ENCODE results near the gene CELF6. TPM values are rescaled to one million over a fixed set of nuclear protein-coding genes. Genes with fewer than 3 reads are reported as not detected.

The CELF6 gene
- polyA plus RNA-seq, 1 of the 3 experiments (the other 2 are of a cell fraction): 0.20 TPM

DNA sequence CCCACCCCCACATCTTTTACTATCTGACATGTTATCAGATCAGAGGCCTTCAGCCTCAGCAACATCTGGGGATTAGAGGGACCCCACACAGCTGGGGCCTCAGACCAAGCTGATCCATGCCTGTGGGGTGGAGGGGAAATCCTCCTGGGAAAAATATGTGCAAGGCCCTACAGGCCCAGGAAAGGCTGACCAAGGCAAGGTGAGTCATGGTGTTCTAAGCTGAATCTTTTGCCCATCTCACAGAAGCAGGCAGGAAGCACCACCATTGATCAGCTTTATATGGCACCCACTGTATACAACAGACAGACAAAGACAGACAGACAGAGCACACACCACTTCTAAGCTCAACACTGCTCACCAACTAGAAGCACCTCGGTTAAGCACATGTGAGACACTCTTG lies 35.2 kb downstream of the CELF6 start:
- no peaks in the 10 kb centered on the region for H4K20me1 ChIP-seq (ENCODE audit: insufficient read depth)
- no peak overlapping the region for H3K9ac ChIP-seq
- TF ChIP-seq EP300 (IDR thresholded peaks at IDR 0.05; ENCODE audit: borderline replicate concordance in 1 of 2, low read depth in 1 of 2, low read length in 1 of 2) (no peak), TAF1 (IDR thresholded peaks at IDR 0.05; ENCODE audit: borderline replicate concordance, low read depth, low read length) (no peak), YY1 (IDR thresholded peaks at IDR 0.05; ENCODE audit: low read depth) (no peak), MXI1 (IDR thresholded peaks at IDR 0.05; ENCODE audit: low read depth, low read length) (no peak), FOXM1 (IDR thresholded peaks at IDR 0.05; ENCODE audit: low read depth) (no peak), NFIC (IDR thresholded peaks at IDR 0.05; ENCODE audit: borderline replicate concordance) (no peak), POLR2AphosphoS5 (IDR thresholded peaks at IDR 0.05; ENCODE audit: low read depth, low read length) (no peak), TCF12 (IDR thresholded peaks at IDR 0.05) (no peak), FOSL2 (IDR thresholded peaks at IDR 0.05; ENCODE audit: borderline replicate concordance, low read depth) (no peak)
- TF ChIP-seq, protein P1, sequence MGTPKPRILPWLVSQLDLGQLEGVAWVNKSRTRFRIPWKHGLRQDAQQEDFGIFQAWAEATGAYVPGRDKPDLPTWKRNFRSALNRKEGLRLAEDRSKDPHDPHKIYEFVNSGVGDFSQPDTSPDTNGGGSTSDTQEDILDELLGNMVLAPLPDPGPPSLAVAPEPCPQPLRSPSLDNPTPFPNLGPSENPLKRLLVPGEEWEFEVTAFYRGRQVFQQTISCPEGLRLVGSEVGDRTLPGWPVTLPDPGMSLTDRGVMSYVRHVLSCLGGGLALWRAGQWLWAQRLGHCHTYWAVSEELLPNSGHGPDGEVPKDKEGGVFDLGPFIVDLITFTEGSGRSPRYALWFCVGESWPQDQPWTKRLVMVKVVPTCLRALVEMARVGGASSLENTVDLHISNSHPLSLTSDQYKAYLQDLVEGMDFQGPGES (IDR thresholded peaks at IDR 0.05; ENCODE audit: low read depth, low read length): no peak
- TF ChIP-seq, protein P2, sequence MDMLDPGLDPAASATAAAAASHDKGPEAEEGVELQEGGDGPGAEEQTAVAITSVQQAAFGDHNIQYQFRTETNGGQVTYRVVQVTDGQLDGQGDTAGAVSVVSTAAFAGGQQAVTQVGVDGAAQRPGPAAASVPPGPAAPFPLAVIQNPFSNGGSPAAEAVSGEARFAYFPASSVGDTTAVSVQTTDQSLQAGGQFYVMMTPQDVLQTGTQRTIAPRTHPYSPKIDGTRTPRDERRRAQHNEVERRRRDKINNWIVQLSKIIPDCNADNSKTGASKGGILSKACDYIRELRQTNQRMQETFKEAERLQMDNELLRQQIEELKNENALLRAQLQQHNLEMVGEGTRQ (IDR thresholded peaks at IDR 0.05; ENCODE audit: borderline replicate concordance, low read depth, low read length): no peak
- TF ChIP-seq, protein P3, sequence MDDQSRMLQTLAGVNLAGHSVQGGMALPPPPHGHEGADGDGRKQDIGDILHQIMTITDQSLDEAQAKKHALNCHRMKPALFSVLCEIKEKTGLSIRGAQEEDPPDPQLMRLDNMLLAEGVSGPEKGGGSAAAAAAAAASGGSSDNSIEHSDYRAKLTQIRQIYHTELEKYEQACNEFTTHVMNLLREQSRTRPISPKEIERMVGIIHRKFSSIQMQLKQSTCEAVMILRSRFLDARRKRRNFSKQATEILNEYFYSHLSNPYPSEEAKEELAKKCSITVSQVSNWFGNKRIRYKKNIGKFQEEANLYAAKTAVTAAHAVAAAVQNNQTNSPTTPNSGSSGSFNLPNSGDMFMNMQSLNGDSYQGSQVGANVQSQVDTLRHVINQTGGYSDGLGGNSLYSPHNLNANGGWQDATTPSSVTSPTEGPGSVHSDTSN (IDR thresholded peaks at IDR 0.05): no peak
- TF ChIP-seq, protein P4, sequence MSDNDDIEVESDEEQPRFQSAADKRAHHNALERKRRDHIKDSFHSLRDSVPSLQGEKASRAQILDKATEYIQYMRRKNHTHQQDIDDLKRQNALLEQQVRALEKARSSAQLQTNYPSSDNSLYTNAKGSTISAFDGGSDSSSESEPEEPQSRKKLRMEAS (IDR thresholded peaks at IDR 0.05; ENCODE audit: low read depth): no peak
- DNase-seq: no peak
- no peak overlapping the region for H3K4me3 ChIP-seq (ENCODE audit: low read depth in 2 of 2, low read length in 1 of 2)
- ChIA-PET POLR2A (no interaction called here), CTCF (interaction anchor here (1.1 to 3.0 kb wide), 3 partner anchors 11 to 437 kb away, joined by 3 to 14 read pairs (median 3); no protein-coding TSS in a partner anchor)
- H2AFZ ChIP-seq (ENCODE audit: low read depth): no peak overlapping the region
- no peaks in the 10 kb centered on the region for H3K79me2 ChIP-seq (ENCODE audit: insufficient read depth)
- no peaks in the 10 kb centered on the region for H3F3A ChIP-seq (replicated peaks; ENCODE audit: insufficient read depth)
- H3K4me2 ChIP-seq: no peak overlapping the region
- H3K4me1 ChIP-seq (ENCODE audit: control insufficient read depth in 1 of 2, insufficient read depth in 2 of 2, low read depth in 1 of 2, low read length in 1 of 2): no peaks in the 10 kb centered on the region
- H3K9me2 ChIP-seq: no peaks in the 10 kb centered on the region
- 85% methylated on average over 1 of the region's 1 CpG for WGBS (ENCODE audit: low lambda C conversion rate)
- H3K27ac ChIP-seq (ENCODE audit: low read depth in 2 of 2, low read length in 1 of 2): no peak overlapping the region
- no peaks in the 10 kb centered on the region for H3K9me3 ChIP-seq
- no peaks in the 10 kb centered on the region for H3K36me3 ChIP-seq (replicated peaks in 1 of 2; ENCODE audit: control insufficient read depth in 1 of 2, insufficient read depth in 2 of 2, low read length in 1 of 2)
- H3K27me3 ChIP-seq (ENCODE audit: insufficient read depth): no peaks in the 10 kb centered on the region

DNA sequence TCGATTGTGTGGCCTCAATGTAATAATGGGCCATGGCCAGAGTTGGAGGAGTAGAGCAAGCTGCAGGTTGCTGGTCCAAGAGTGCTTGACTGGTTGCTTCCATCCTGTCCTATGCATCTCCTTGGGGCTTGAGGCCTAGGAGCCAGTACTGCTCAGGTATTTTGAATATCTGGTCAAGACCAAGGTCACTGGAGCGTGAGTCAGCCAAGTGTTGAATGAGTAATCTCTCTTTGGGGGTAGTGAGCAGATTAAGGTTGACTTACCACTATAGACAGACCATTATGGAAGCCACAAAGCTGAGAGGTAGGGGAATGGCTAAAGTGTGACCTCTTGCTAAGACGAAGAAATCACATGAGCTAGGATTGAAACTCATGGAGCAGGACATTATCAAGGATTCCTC lies 38.2 kb downstream of the CELF6 start:
- Histone ChIP-seq H3K4me1 (ENCODE audit: control insufficient read depth in 1 of 2, insufficient read depth in 2 of 2, low read depth in 1 of 2, low read length in 1 of 2) (no peaks in the 10 kb centered on the region), H3K36me3 (replicated peaks in 1 of 2; ENCODE audit: control insufficient read depth in 1 of 2, insufficient read depth in 2 of 2, low read length in 1 of 2) (no peaks in the 10 kb centered on the region), H3K4me3 (ENCODE audit: low read depth in 2 of 2, low read length in 1 of 2) (no peak overlapping the region), H3K9me3 (no peaks in the 10 kb centered on the region), H3K9ac (no peak overlapping the region), H3K9me2 (no peaks in the 10 kb centered on the region), H3F3A (replicated peaks; ENCODE audit: insufficient read depth) (no peaks in the 10 kb centered on the region), H2AFZ (ENCODE audit: low read depth) (no peak overlapping the region), H3K4me2 (no peak overlapping the region), H3K79me2 (ENCODE audit: insufficient read depth) (no peaks in the 10 kb centered on the region), H3K27ac (ENCODE audit: low read depth in 2 of 2, low read length in 1 of 2) (no peak overlapping the region), H4K20me1 (ENCODE audit: insufficient read depth) (no peaks in the 10 kb centered on the region), H3K27me3 (ENCODE audit: insufficient read depth) (no peaks in the 10 kb centered on the region)
- TF ChIP-seq RAD21 (IDR thresholded peaks at IDR 0.05; ENCODE audit: low read length) (no peak), POLR2AphosphoS5 (IDR thresholded peaks at IDR 0.05; ENCODE audit: low read depth, low read length) (no peak), NFIC (IDR thresholded peaks at IDR 0.05; ENCODE audit: borderline replicate concordance) (no peak), SMC3 (IDR thresholded peaks at IDR 0.05; ENCODE audit: low read depth, low read length) (no peak), CHD2 (IDR thresholded peaks at IDR 0.05; ENCODE audit: low read length, partially characterized antibody) (no peak), TCF12 (IDR thresholded peaks at IDR 0.05) (no peak)
- WGBS (ENCODE audit: low lambda C conversion rate): 32% methylated on average over 3 of the region's 3 CpGs
- ChIA-PET POLR2A (no interaction called here), CTCF (interaction anchor here (2.4 kb wide), 1 partner anchor 9 kb away, joined by 7 read pairs; no protein-coding TSS in a partner anchor)
- DNase-seq: no peak
